Measurements from ENCODE around the gene BCAR1.

- TF ChIP-seq CTCF (conservative IDR thresholded peaks at IDR 0.05; ENCODE audit: low read length), result no peak
- TF ChIP-seq EZH2phosphoT487 (IDR thresholded peaks at IDR 0.05; ENCODE audit: borderline replicate concordance), result no peak
These were observed 47.6 kb downstream of the BCAR1 start for GRCh38 chr16:75203667-75204409.
